ENCODE data around the gene CDK13. TPM values are rescaled to one million over a fixed set of nuclear protein-coding genes. Genes with fewer than 3 reads are reported as not detected.

CDK13 gene
- total and polyA plus RNA-seq, 9 of the 15 experiments (the other 6 are each of a cell fraction or from before 2014, with no cell fraction given): 9.8 to 46.1 (median 32.4) TPM

GRCh38 chr7:39948956-39949928 lies 814 bp upstream of the CDK13 start (continued):
- TF ChIP-seq SMAD4 (CRISPR knock-in tag; conservative IDR thresholded peaks at IDR 0.05) (peak; percentile 56; the same call in 1 of the 2 replicates), JUNB (CRISPR knock-in tag; conservative IDR thresholded peaks at IDR 0.05) (no peak), CREB1 (IDR thresholded peaks at IDR 0.05) (peak; percentile 66), CREB1 (CRISPR knock-in tag; IDR thresholded peaks at IDR 0.05) (peak; percentile 74; the same call in 1 of the 2 replicates), ID3 (CRISPR knock-in tag; IDR thresholded peaks at IDR 0.05) (no peak), ID3 (tag; IDR thresholded peaks at IDR 0.05) (peak; percentile 89), PHF20 (IDR thresholded peaks at IDR 0.05; ENCODE audit: partially characterized antibody) (peak; percentile 79), STAG1 (CRISPR knock-in tag; IDR thresholded peaks at IDR 0.05; ENCODE audit: borderline replicate concordance) (no peak), SMARCA4 (IDR thresholded peaks at IDR 0.05) (peak; percentile 41; the same call in 1 of the 2 replicates), ZBTB43 (CRISPR knock-in tag; IDR thresholded peaks at IDR 0.05) (0 out of 2 replicates have a peak, but pooled peaks have one; percentile 51), TCFL5 (CRISPR knock-in tag; conservative IDR thresholded peaks at IDR 0.05) (no peak), ZNF395 (CRISPR knock-in tag; IDR thresholded peaks at IDR 0.05) (0 out of 2 replicates have a peak, but pooled peaks have one; percentile 70), CCNT2 (IDR thresholded peaks at IDR 0.05; ENCODE audit: borderline replicate concordance, extremely low read depth, insufficient read length, low read depth, low read length) (peak; percentile 51), CBFB (CRISPR knock-in tag; IDR thresholded peaks at IDR 0.05) (peak; percentile 85), ZNF57 (CRISPR knock-in tag; IDR thresholded peaks at IDR 0.05) (no peak), CHCHD3 (CRISPR knock-in tag; IDR thresholded peaks at IDR 0.05) (0 out of 2 replicates have a peak, but pooled peaks have one; percentile 71), MAZ (CRISPR knock-in tag; conservative IDR thresholded peaks at IDR 0.05 in 1 of 2, IDR thresholded peaks at IDR 0.05 in 1 of 2) (peak; percentile 37 to 71; a peak in 3 of 4 replicates), TOE1 (IDR thresholded peaks at IDR 0.05; ENCODE audit: borderline replicate concordance) (no peak), TOE1 (CRISPR knock-in tag; IDR thresholded peaks at IDR 0.05; ENCODE audit: borderline replicate concordance, low read depth) (peak; percentile 45; the same call in 1 of the 2 replicates), EP400 (IDR thresholded peaks at IDR 0.05) (peak; percentile 81), ZNF134 (CRISPR knock-in tag; conservative IDR thresholded peaks at IDR 0.05) (0 out of 2 replicates have a peak, but pooled peaks have one; percentile 20), THRB (CRISPR knock-in tag; conservative IDR thresholded peaks at IDR 0.05) (0 out of 2 replicates have a peak, but pooled peaks have one; percentile 57)
